ENCODE data around the gene DNAJA4.

DNA sequence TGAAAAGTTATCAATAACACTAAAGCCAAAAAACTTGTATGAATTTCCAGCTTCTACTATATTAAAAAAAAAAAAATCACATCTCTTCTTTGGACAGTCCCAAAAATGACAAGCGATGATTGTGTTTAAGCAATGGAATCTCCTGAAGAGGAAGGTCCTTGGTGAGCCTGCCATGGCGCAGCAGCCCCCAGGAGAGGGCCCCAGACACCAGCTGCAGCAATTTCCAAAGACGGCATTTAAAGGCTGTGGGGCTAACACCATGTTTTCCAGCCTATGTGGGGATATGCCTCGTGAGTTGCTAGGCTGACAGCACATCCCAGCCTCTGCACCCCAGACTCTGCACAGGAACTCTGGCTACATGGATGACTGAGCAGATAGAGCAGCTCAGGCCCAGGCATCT is 20.4 kb downstream of the DNAJA4 start:
- TF ChIP-seq TAF1 (IDR thresholded peaks at IDR 0.05; ENCODE audit: borderline replicate concordance, low read depth, low read length) (no peak), POLR2AphosphoS5 (IDR thresholded peaks at IDR 0.05; ENCODE audit: low read depth, low read length) (no peak), POLR2A (IDR thresholded peaks at IDR 0.05; ENCODE audit: low read depth, low read length) (no peak)
